Measurements from ENCODE around the gene KCNJ16. TPM values are rescaled to one million over a fixed set of nuclear protein-coding genes. Genes with fewer than 3 reads are reported as not detected.

KCNJ16 gene
- total RNA-seq, 1 donor from 2014 or later: 6.9 TPM

- no peak for FAIRE-seq
- DNase-seq (ENCODE audit: low spot score in 2 of 2): no peak
Measured at GRCh38 chr17:70123193-70123592, 48.2 kb downstream of the KCNJ16 start.

- no peak for FAIRE-seq
Measured at GRCh38 chr17:70124723-70125122, 49.7 kb downstream of the KCNJ16 start.

GRCh38 chr17:70127221-70127873 is 52.3 kb downstream of the KCNJ16 start:
- FAIRE-seq (no peak), DNase-seq (ENCODE audit: low spot score in 2 of 2) (no peak)

More at GRCh38 chr17:70124723-70125122, 49.7 kb downstream of the KCNJ16 start:
- DNase-seq (ENCODE audit: low spot score in 2 of 2): no peak

- no peak for DNase-seq (ENCODE audit: low spot score in 2 of 2)
- FAIRE-seq: no peak
Measured at GRCh38 chr17:70128727-70129238, 53.8 kb downstream of the KCNJ16 start.

- DNase-seq (ENCODE audit: low spot score in 2 of 2) (no peak), FAIRE-seq (no peak)
Measured at GRCh38 chr17:70130289-70130688, 55.3 kb downstream of the KCNJ16 start.

GRCh38 chr17:70132505-70132904 is 57.5 kb downstream of the KCNJ16 start:
- FAIRE-seq: no peak
- no peak for DNase-seq (ENCODE audit: low spot score in 2 of 2)

GRCh38 chr17:70134042-70134441 is 59.0 kb downstream of the KCNJ16 start:
- FAIRE-seq: no peak
- DNase-seq (ENCODE audit: low spot score in 2 of 2): no peak

- no peak for FAIRE-seq
Measured at GRCh38 chr17:70134777-70135176, 59.8 kb downstream of the KCNJ16 start.

GRCh38 chr17:70136131-70136530 is 61.1 kb downstream of the KCNJ16 start:
- FAIRE-seq (no peak), DNase-seq (ENCODE audit: low spot score in 2 of 2) (no peak)

More at GRCh38 chr17:70134777-70135176, 59.8 kb downstream of the KCNJ16 start:
- DNase-seq (ENCODE audit: low spot score in 2 of 2): no peak

GRCh38 chr17:70137451-70138230 is 62.6 kb downstream of the KCNJ16 start:
- DNase-seq (ENCODE audit: low spot score in 2 of 2): peak in 1 of 2 donors; percentile 28
- no peak for FAIRE-seq

- DNase-seq (ENCODE audit: low spot score in 2 of 2) (no peak), FAIRE-seq (no peak)
Measured at GRCh38 chr17:70138291-70138865, 63.4 kb downstream of the KCNJ16 start.

- no peak for FAIRE-seq
- no peak for DNase-seq (ENCODE audit: low spot score in 2 of 2)
Measured at GRCh38 chr17:70139449-70139993, 64.5 kb downstream of the KCNJ16 start.

- DNase-seq (ENCODE audit: low spot score in 2 of 2): no peak
- FAIRE-seq: peak; percentile 97
Measured at GRCh38 chr17:70144260-70144846, 69.3 kb downstream of the KCNJ16 start.

- DNase-seq (ENCODE audit: low spot score in 2 of 2) (no peak), FAIRE-seq (no peak)
Measured at GRCh38 chr17:70153210-70153609, 78.2 kb downstream of the KCNJ16 start.

GRCh38 chr17:70157151-70157550 is 82.1 kb downstream of the KCNJ16 start:
- no peak for DNase-seq (ENCODE audit: low spot score in 2 of 2)

GRCh38 chr17:70158180-70158579 is 83.2 kb downstream of the KCNJ16 start:
- no peak for DNase-seq (ENCODE audit: low spot score in 2 of 2)

More at GRCh38 chr17:70157151-70157550, 82.1 kb downstream of the KCNJ16 start:
- FAIRE-seq: no peak

GRCh38 chr17:70158591-70158990 is 83.6 kb downstream of the KCNJ16 start:
- DNase-seq (ENCODE audit: low spot score in 2 of 2) (no peak), FAIRE-seq (no peak)

More at GRCh38 chr17:70158180-70158579, 83.2 kb downstream of the KCNJ16 start:
- FAIRE-seq: no peak

- no peak for DNase-seq (ENCODE audit: low spot score in 2 of 2)
- FAIRE-seq: no peak
Measured at GRCh38 chr17:70159980-70160379, 85.0 kb downstream of the KCNJ16 start.

- no peak for DNase-seq (ENCODE audit: low spot score in 2 of 2)
- FAIRE-seq: no peak
Measured at GRCh38 chr17:70161519-70161918, 86.5 kb downstream of the KCNJ16 start.

- no peak for FAIRE-seq
Measured at GRCh38 chr17:70165383-70165782, 90.4 kb downstream of the KCNJ16 start.

More at GRCh38 chr17:70165383-70165782, 90.4 kb downstream of the KCNJ16 start:
- DNase-seq (ENCODE audit: low spot score in 2 of 2): no peak

Data from frontal cortex (tissue), 4 donors.